Activated T-cell treated with anti-CD3 and anti-CD28 coated beads for 24 hours (primary cell): ENCODE data around the gene ABCG5.

ENCODE experiments used
- DNase-seq: peaks from one replicate; pipeline ENCODE4 v3.0.0-alpha.2; 2020; ENCODE audit warnings: low read depth

Gene ABCG5

DNA sequence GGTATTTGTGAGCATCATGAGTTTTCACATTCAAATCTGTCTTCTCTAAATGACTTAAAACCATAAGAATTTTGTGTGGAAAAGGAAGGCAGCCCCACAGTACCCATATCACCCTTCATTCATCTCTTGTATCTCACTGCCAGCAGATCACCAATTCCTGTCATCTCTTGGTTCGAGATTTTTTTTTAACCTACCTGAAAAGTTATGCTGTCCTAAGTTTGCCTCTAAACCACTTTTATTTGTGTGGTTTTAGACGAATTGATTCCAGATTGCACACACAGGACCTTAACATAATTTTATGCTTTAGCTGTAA lies 32.0 kb downstream of the ABCG5 start:
- no peak for DNase-seq

DNA sequence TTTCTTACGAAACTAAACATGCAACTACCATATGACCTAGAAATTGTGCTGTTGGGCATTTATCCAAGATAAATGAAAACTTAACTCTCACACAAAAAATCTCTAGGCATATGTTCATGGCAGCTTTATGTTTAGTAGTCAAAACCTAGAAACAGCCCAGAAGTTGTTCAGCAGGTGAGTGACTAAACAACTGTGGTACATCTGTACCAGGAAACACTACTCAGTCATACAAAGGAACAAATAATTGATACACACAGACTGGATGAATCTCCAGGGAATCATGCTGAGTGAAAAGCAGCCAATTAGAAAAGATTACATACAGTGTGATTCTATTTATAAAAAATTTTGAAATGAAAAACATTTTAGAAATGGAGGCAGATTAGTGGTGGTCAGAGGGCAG lies 35.5 kb downstream of the ABCG5 start:
- DNase-seq, result no peak

DNA sequence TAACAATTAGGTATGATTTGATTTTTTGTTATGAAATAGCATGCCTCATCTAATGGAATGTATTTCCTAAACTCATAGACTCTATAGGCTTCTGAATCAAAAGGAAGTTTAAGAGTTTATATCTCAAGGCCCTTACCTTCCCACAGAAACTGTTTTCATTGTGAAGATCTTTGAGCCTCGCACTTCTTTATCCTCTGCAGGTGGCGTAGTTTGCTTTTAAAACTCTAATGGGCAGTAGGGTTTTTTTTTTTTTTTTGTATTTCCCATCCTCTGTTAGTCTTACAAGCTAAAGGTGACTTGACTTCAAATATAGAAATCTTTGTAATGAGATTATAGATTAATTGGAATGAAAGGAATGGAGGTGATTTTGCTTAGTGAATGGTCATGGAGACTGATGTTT lies 36.5 kb downstream of the ABCG5 start:
- DNase-seq, result no peak

DNA sequence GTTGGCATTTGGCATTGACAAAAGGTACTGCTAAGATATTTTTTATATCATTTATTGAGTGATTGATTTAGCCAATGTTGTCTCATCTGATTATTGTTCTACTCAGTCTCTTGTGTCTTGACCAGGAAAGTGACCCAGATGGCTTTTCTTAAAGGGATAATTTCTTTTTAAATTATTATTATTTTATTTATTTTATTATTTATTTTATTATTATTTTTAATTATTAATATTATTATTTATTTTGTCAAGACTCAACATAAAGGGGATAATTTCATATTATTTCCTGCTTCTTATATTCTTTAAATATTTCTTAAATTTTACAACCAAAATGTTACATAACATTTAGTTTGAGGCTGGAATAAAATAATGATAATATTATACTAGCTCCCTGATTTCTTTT lies 37.7 kb downstream of the ABCG5 start:
- DNase-seq, result no peak

DNA sequence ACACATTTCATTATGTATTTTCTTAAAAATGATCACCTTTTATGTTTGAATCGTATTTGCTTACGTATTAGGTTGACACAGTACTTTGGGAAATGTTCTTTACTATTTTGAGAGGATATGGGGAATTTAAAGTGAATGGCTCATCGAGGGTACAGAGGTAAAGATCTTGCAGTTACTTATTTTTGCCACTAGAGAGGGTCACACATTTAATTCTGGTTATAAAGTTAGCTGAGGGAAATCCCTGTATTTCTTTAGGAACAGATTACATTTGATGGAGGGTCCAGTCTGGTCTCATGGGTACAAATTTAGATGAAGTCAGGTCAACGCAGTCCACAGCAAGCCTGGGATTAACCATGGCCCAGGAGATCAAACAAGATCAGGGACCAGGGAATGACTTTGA lies 40.3 kb downstream of the ABCG5 start:
- DNase-seq, result no peak

DNA sequence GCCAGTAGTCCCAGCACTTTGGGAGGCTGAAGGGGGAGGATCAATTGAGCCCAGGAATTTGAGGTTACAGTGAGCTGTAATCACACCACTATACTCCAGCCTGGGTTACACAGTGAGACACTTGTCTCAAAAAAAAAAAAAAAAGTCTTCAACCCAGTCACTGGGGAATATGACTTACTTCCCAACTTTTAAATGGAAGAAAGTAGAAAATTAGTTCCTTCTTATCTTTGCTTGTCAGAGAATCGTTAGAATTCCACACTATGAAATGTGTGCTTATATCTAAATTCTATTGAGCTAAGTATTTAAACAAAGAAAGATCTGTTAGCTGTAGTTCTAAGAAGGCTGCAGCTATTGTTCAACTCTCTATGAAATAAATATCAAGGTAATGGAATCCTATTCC lies 42.4 kb downstream of the ABCG5 start:
- no peak for DNase-seq

DNA sequence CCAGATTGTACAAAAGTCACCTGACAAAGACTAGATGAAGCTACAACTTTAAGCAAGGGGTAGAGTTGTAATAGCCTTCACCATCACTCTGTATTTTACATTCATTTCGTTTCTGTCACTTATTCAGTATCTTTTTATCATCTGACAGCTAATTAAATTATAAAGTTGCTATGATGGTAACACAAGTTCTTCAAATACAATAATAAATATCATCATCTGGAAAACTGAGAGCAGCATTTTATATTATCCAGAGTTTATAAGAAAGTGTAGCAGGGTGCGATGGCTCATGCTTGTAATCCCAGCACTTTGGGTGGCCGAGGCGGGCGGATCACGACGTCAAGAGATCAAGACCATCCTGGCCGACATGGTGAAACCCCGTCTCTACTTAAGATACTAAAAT lies 43.7 kb downstream of the ABCG5 start:
- no peak for DNase-seq

DNA sequence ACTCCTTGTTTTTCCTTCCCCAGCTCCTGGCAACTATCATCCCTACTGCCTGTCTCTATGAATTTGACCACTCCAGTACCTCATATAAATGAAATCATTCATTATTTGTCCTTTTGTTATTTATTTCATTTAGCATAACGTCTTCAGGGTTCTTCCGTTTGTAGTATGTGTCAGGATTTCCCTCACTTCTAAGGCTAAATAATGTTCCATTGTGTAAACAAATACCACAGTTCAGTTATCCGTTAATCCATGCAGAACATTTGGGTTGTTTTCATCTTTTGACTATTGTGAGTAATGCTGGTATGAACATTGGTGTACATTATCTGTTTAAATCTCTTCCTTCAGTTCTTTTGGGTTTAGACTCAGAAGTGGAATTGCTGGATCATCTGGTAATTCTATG lies 46.0 kb downstream of the ABCG5 start:
- no peak for DNase-seq

DNA sequence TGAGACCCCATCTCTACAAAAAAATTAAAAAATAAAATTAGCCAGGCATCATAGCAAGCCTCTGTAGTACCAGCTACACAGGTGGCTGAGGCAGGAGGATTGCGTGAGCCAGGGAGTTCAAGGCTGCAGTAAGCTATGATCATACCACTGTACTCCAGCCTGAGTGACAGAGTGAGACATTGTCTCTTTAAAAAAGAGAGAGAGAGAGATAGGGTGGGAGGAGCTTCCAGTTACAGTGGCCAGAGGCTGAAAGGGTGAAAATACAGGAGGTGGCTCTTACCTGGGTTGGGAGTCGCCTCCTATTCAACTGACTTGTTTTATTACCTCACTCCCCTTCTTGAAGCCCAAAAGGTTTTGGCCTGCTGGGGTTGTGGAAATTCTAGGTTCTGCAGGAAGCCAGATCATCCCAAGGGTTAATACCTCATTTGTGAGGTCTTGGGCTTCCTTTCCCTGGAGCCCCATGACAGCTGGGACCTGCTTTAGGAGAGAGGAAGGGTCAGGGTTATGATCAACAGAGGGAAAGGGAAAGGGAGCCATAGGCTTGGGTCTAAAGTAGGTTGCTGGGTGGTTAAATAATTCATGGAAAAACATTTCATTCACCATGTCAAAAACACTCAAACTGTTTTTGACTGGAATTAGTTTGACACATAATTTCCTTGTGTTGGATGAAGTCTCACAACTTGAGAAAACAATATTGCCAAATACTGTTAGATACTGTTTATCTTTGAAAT lies 47.4 kb downstream of the ABCG5 start:
- no peak for DNase-seq

DNA sequence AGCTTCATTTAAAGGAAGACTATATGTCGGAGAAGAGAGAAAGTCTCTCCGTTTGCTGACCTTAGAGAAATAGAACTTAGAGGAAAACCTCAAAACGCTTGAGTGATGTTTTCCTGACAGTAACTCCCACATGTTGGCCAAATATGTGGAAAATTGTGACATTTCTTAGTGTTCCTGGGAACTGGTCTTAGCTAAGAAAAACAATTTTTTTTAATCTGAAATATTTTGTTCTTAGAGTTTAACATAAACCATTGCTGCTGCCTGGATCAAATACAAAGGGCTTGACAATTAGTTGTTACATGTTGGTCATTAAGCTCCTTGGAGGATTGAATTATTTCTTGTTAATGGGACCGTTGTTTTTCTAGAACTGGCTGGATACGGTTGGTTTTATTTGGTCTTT lies 48.5 kb downstream of the ABCG5 start:
- DNase-seq, result no peak

DNA sequence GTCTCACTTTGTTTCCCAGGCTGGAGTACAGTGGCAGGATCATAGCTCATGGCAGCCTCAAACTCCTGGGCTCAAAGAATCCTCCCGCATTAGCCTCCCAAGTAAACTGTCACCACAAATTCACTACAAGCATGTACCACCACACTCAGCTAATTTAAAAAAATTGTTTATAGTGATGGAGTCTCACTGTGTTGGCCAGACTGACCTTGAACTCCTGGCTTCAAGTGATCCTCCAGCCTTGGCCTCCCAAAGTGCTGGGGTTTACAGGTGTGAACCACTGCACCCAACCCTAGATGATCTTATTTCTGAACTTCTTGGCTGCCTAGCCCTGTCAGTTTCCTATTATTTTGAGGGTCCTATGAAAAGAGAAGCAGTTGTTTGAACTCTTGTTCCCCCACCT lies 50.0 kb downstream of the ABCG5 start:
- DNase-seq, result no peak

DNA sequence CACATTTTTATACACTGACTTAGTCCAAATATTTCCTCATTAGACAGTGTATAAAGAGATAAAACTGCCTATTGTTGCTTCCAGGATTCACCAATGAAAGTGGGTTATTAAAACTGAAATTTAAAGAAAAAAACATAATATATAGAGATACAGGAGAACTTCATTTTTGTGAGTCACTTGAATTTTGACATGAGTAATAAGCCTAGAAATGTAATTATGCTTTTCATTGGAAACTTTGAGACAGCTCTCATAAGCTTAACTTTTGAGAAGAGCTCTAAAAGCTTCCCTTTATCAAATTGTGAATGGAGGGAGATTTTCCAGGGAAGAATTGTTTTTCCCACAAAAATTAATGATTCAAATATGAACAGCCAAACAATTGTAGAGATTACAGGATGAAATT lies 50.7 kb downstream of the ABCG5 start:
- DNase-seq, result no peak

DNA sequence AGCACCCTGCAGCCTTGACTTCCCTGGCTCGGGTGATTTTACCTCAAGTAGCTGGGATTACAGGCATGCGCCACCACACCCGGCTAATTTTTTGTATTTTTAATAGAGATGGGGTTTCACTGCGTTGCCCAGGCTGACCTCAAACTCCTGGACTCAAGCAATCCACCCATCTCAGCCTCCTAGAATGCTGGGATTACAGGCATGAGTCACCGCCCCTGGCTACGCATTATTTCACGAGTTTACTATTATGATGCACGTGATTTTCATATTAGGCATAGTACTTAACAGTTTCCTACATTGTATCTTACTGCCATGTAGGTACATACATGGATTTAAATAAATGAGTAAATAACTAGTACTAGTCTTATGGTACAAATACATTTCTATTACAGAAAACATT lies 60.4 kb downstream of the ABCG5 start:
- DNase-seq, result no peak

DNA sequence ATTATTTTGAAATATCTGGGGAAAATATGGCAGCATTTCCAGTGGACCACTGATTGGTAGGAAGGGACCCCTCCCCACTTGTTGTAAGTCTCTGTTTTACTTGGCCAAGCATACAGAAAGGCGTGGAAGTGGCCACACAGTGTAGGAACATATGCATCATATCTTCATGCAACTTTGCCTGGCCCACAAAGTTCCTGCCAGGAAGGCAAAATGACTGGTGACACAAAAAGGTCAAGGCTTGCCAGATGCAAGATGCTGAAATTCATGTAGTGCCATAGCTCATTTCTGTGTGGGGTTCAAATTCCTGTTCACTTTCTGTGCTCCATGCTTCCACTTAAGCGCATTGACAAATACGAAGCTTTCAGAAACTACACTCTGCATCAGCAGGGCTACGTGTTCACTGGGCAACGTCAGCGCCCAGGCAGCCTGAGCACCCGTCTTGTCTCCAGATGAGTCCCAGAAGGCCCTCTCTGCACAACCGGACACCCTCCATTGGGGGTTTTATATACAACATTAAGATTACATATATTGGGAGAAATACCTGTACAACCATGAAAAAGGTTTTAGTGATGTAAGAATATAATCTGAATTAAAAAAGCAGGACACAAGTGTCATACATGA lies 61.2 kb downstream of the ABCG5 start:
- no peak for DNase-seq

DNA sequence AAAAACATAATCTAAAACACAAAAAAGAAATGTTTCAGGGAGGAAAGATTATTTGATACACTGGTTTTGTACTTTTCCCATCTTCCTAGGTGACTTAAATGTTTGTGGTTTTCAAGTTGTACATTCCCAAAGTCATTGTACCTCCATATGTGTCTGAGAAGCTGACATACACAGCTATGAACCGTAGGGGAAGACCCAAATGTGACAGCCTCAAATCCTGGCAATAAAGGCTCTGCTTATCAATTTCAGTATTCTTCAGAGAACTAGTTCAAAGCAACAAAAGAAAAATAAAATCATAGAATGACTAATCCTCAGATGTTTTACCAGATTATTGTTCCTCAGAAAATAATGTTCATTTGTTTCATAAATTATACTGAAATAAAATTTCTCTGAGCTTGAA lies 62.3 kb downstream of the ABCG5 start:
- no peak for DNase-seq

DNA sequence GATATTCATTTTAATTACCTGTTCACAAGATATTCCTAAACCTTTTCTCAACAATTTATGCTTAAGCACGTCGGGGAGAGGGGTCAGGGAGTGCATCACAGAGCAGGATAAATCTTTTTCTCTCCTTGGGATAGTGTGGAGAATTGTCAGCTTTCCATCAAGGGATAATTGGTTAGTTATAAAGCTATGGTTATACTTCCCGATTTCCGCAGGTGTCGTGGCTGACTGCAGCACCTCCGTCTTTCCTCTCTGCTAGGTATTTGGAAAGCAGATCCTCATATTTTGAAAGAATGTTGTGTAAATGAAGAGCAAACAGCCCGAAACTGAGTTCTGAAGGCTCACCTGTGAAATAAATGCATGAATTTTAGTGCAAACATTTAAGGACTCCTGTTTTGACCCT lies 64.0 kb downstream of the ABCG5 start:
- DNase-seq, result no peak

DNA sequence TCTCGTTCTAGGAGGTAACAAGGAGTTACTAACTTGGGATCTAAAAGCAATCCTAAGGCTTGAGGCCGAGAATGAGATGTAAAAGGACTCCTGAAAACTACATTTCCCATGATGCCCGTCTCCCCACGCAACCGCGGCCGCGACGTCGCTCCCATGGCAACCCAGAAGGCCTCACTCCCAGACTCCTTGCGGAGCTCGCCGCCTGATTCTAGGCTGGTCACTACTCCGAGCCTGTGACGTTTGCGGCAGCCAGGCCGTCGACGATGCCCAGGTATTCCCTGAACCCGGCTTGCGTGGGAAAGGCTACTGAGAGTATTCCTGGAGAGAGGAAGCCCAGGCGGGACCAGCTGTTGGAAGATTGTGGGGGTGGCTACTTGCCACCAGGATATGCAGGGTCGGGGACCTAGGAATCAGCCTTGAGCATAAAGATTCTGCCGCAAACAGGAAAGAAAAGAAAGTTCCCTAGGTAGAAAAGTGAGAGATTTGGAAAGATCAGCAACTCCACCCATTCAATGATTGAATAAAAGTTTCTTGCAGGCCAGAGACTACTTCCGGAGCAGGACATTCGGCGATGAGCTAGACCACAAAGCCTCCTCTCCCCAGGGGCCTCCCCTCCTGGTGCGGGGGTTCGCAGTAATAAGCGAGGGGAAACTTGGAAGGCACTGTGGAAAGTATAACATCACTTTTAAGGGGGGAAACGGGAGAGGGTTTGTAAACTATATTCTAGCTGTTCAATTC lies 64.6 kb downstream of the ABCG5 start, which contains the start of gene DYNC2LI1:
DYNC2LI1 (plus strand) TSS at position 164 of the 738 bp plus-strand sequence; CDS start at position 264, 100 bp downstream.
- DNase-seq, result peak; percentile 74

DNA sequence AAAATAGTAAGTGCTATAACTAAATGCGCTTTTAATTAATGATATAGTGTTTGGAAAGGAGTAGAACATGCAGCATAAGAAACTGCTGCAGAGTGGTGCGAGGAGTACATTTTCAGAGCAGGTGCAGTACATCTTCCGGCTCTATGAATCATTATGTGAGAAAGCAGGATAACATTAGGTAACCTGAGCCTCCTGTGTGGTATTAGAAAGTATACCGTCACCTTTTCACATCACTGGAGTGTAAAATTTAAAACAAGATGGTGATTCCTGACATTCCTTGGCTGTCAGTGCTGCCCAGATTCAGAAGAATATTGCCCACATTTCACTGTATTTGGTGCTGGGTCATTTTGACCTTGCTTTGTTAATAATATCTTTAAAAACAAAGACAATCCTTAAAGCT lies 72.6 kb downstream of the ABCG5 start:
- no peak for DNase-seq

DNA sequence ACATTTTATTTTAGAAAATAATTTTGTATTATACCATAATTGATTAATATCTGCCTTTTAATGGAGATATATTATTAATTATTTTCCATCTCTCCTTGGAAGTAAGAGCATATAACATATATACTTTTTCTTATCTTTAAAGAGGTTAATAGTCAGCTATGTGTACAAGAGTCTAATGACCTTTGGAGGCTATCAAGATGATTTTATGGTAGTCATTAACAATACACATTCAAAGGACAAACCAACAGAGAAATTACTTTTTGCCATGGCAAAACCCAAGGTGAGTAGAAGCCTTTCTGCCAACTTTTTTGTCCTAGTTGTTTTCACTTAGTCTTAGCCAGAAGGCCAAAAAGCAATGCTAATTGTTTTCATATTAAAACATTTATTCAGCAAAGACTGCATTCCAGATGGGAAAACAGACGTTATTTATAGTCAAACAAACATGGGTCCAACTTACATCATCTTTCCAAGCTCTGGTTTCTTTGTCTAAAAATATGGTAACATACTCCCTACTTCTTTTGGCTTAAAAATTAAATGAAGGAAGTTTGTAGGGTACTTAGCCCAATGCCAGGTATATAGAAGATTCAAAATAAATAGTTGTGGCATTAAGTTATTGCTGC lies 74.4 kb downstream of the ABCG5 start:
- DNase-seq, result no peak

DNA sequence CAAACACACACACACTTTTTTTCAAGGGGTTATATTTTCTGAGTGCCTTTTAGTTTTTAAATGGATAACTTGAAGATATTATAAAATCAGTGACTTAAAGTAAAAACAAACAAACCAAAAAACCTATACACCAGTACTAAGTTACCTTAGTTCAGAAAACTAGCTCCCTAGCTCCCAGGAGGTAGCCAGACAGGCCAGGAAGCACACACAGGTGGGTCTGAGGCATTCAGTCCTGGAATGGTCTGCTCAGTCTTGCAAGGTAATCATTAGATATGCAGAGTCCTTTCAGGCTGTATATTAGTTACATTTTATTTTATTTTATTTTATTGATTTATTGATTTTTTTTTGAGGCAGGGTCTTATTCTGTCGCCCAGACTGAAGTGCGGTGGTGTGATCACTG lies 75.5 kb downstream of the ABCG5 start:
- DNase-seq, result no peak
